ENCODE measurements around the gene IST1.
A peak's percentile ranks its signal among the peaks of the same experiment; 100 is the strongest.

The IST1 gene

GRCh38 chr16:71937868-71938510, 42.7 kb downstream of the IST1 start:
- Histone ChIP-seq H3K36me3 (peaks cover 21% of the 10 kb centered on the region), H3K4me3 (ENCODE audit: low read depth in 1 of 2, low read length in 1 of 2) (no peak overlapping the region), H3K27me3 (peaks cover 4% of the 10 kb centered on the region), H3K9me3 (no peaks in the 10 kb centered on the region), H3K27ac (no peak overlapping the region), H3K4me1 (ENCODE audit: control insufficient read depth in 1 of 2, insufficient read depth in 1 of 2, low read depth in 1 of 2, low read length in 1 of 2) (no peaks in the 10 kb centered on the region)
- no peak for TF ChIP-seq CTCF (IDR thresholded peaks at IDR 0.05)

- peaks cover 4% of the 10 kb centered on the region for H3K27me3 ChIP-seq
- H3K9me3 ChIP-seq: no peaks in the 10 kb centered on the region
- H3K4me1 ChIP-seq (ENCODE audit: control insufficient read depth in 1 of 2, insufficient read depth in 1 of 2, low read depth in 1 of 2, low read length in 1 of 2): no peaks in the 10 kb centered on the region
- no peaks in the 10 kb centered on the region for H3K36me3 ChIP-seq
- no peak overlapping the region for H3K4me3 ChIP-seq (ENCODE audit: low read depth in 1 of 2, low read length in 1 of 2)
- no peak overlapping the region for H3K27ac ChIP-seq
- TF ChIP-seq CTCF (IDR thresholded peaks at IDR 0.05): no peak
These were observed 48.6 kb downstream of the IST1 start for GRCh38 chr16:71943887-71944286.

- Histone ChIP-seq H3K9me3 (no peaks in the 10 kb centered on the region), H3K36me3 (no peaks in the 10 kb centered on the region), H3K4me1 (ENCODE audit: control insufficient read depth in 1 of 2, insufficient read depth in 1 of 2, low read depth in 1 of 2, low read length in 1 of 2) (no peaks in the 10 kb centered on the region), H3K27ac (no peak overlapping the region), H3K4me3 (ENCODE audit: low read depth in 1 of 2, low read length in 1 of 2) (no peak overlapping the region), H3K27me3 (no peaks in the 10 kb centered on the region)
- TF ChIP-seq CTCF (IDR thresholded peaks at IDR 0.05): no peak
These were observed 50.3 kb downstream of the IST1 start for GRCh38 chr16:71945616-71946015.

- Histone ChIP-seq H3K4me3 (ENCODE audit: low read depth in 1 of 2, low read length in 1 of 2) (no peak overlapping the region), H3K9me3 (no peaks in the 10 kb centered on the region), H3K4me1 (ENCODE audit: control insufficient read depth in 1 of 2, insufficient read depth in 1 of 2, low read depth in 1 of 2, low read length in 1 of 2) (peaks cover 16 to 23% of the 10 kb centered on the region in 2 experiments), H3K36me3 (no peaks in the 10 kb centered on the region), H3K27ac (peak overlapping the region; percentile 56), H3K27me3 (no peaks in the 10 kb centered on the region)
- TF ChIP-seq CTCF (IDR thresholded peaks at IDR 0.05): no peak
These were observed 57.5 kb downstream of the IST1 start for GRCh38 chr16:71952825-71953224.

- H3K4me3 ChIP-seq (ENCODE audit: low read depth in 1 of 2, low read length in 1 of 2): no peak overlapping the region
- H3K4me1 ChIP-seq (ENCODE audit: control insufficient read depth in 1 of 2, insufficient read depth in 1 of 2, low read depth in 1 of 2, low read length in 1 of 2): peaks cover 16 to 23% of the 10 kb centered on the region in 2 experiments
- no peaks in the 10 kb centered on the region for H3K36me3 ChIP-seq
- H3K9me3 ChIP-seq: no peaks in the 10 kb centered on the region
- peak overlapping the region; percentile 56 for H3K27ac ChIP-seq
- H3K27me3 ChIP-seq: no peaks in the 10 kb centered on the region
- no peak for TF ChIP-seq CTCF (IDR thresholded peaks at IDR 0.05)
These were observed 58.8 kb downstream of the IST1 start for GRCh38 chr16:71954180-71954579.

Data from neutrophil (primary cell).